ENCODE results near the gene STAT5B.
"Not testable (repeated sequence)": the region's sequence is repeated elsewhere in the genome, so short reads cannot be mapped to it uniquely, and the experiment has no call there.

Gene STAT5B

GRCh38 chr17:42243493-42243982, 32.7 kb downstream of the STAT5B start:
- no peak for TF ChIP-seq CTCF (IDR thresholded peaks at IDR 0.05; ENCODE audit: insufficient read depth, low read length, poor library complexity, severe bottlenecking)
- no peak for TF ChIP-seq EZH2phosphoT487 (conservative IDR thresholded peaks at IDR 0.05; ENCODE audit: low read length)
- Histone ChIP-seq H3K27me3 (ENCODE audit: low read length) (no peaks in the 10 kb centered on the region), H3K27ac (ENCODE audit: low read depth, low read length) (no peak overlapping the region), H3K4me2 (ENCODE audit: low read depth, low read length, poor library complexity, severe bottlenecking) (no peak overlapping the region), H2AFZ (ENCODE audit: low read depth, low read length, severe bottlenecking) (no peak overlapping the region), H4K20me1 (ENCODE audit: low read depth, low read length) (no peaks in the 10 kb centered on the region), H3K9me3 (ENCODE audit: insufficient read depth, low read length) (no peaks in the 10 kb centered on the region), H3K9ac (ENCODE audit: low read length) (no peak overlapping the region), H3K79me2 (ENCODE audit: insufficient read depth, low read length) (no peaks in the 10 kb centered on the region), H3K36me3 (ENCODE audit: low read length) (no peaks in the 10 kb centered on the region), H3K9me2 (replicated peaks; ENCODE audit: insufficient read depth, low read length) (no peaks in the 10 kb centered on the region), H3K4me3 (ENCODE audit: insufficient read depth, low read length, poor library complexity, severe bottlenecking) (no peak overlapping the region), H3F3A (ENCODE audit: insufficient read depth) (no peaks in the 10 kb centered on the region)

GRCh38 chr17:42241871-42242270, 34.3 kb downstream of the STAT5B start:
- H3K9me2 ChIP-seq (replicated peaks; ENCODE audit: insufficient read depth, low read length) = no peaks in the 10 kb centered on the region
- H3K4me2 ChIP-seq (ENCODE audit: low read depth, low read length, poor library complexity, severe bottlenecking) = no peak overlapping the region
- H3K9ac ChIP-seq (ENCODE audit: low read length) = no peak overlapping the region
- no peak overlapping the region for H3K4me3 ChIP-seq (ENCODE audit: insufficient read depth, low read length, poor library complexity, severe bottlenecking)
- no peaks in the 10 kb centered on the region for H3F3A ChIP-seq (ENCODE audit: insufficient read depth)
- H2AFZ ChIP-seq (ENCODE audit: low read depth, low read length, severe bottlenecking) = no peak overlapping the region
- H3K79me2 ChIP-seq (ENCODE audit: insufficient read depth, low read length) = no peaks in the 10 kb centered on the region
- no peaks in the 10 kb centered on the region for H3K36me3 ChIP-seq (ENCODE audit: low read length)
- H3K9me3 ChIP-seq (ENCODE audit: insufficient read depth, low read length) = no peaks in the 10 kb centered on the region
- no peaks in the 10 kb centered on the region for H4K20me1 ChIP-seq (ENCODE audit: low read depth, low read length)
- TF ChIP-seq EZH2phosphoT487 (conservative IDR thresholded peaks at IDR 0.05; ENCODE audit: low read length) (no peak), CTCF (IDR thresholded peaks at IDR 0.05; ENCODE audit: insufficient read depth, low read length, poor library complexity, severe bottlenecking) (no peak)
- no peaks in the 10 kb centered on the region for H3K27me3 ChIP-seq (ENCODE audit: low read length)
- H3K27ac ChIP-seq (ENCODE audit: low read depth, low read length) = no peak overlapping the region

- H3F3A ChIP-seq (ENCODE audit: insufficient read depth); H2AFZ ChIP-seq (ENCODE audit: low read depth, low read length, severe bottlenecking); H3K27me3 ChIP-seq (ENCODE audit: low read length); H3K79me2 ChIP-seq (ENCODE audit: insufficient read depth, low read length); H3K36me3 ChIP-seq (ENCODE audit: low read length); H4K20me1 ChIP-seq (ENCODE audit: low read depth, low read length); H3K9me3 ChIP-seq (ENCODE audit: insufficient read depth, low read length); H3K4me2 ChIP-seq (ENCODE audit: low read depth, low read length, poor library complexity, severe bottlenecking); H3K27ac ChIP-seq (ENCODE audit: low read depth, low read length); H3K4me3 ChIP-seq (ENCODE audit: insufficient read depth, low read length, poor library complexity, severe bottlenecking); H3K9me2 ChIP-seq (replicated peaks; ENCODE audit: insufficient read depth, low read length); H3K9ac ChIP-seq (ENCODE audit: low read length): not testable (repeated sequence)
Measured at GRCh38 chr17:42240863-42241262, 35.3 kb downstream of the STAT5B start.

- H3K9me3 ChIP-seq (ENCODE audit: insufficient read depth, low read length) = no peaks in the 10 kb centered on the region
- no peak overlapping the region for H2AFZ ChIP-seq (ENCODE audit: low read depth, low read length, severe bottlenecking)
- no peak overlapping the region for H3K9ac ChIP-seq (ENCODE audit: low read length)
- H3K9me2 ChIP-seq (replicated peaks; ENCODE audit: insufficient read depth, low read length) = no peaks in the 10 kb centered on the region
- no peaks in the 10 kb centered on the region for H4K20me1 ChIP-seq (ENCODE audit: low read depth, low read length)
- no peak overlapping the region for H3K4me3 ChIP-seq (ENCODE audit: insufficient read depth, low read length, poor library complexity, severe bottlenecking)
- H3K79me2 ChIP-seq (ENCODE audit: insufficient read depth, low read length) = no peaks in the 10 kb centered on the region
- no peaks in the 10 kb centered on the region for H3F3A ChIP-seq (ENCODE audit: insufficient read depth)
- no peaks in the 10 kb centered on the region for H3K36me3 ChIP-seq (ENCODE audit: low read length)
- no peak overlapping the region for H3K27ac ChIP-seq (ENCODE audit: low read depth, low read length)
- no peaks in the 10 kb centered on the region for H3K27me3 ChIP-seq (ENCODE audit: low read length)
- no peak overlapping the region for H3K4me2 ChIP-seq (ENCODE audit: low read depth, low read length, poor library complexity, severe bottlenecking)
- TF ChIP-seq EZH2phosphoT487 (conservative IDR thresholded peaks at IDR 0.05; ENCODE audit: low read length) (no peak), CTCF (IDR thresholded peaks at IDR 0.05; ENCODE audit: insufficient read depth, low read length, poor library complexity, severe bottlenecking) (no peak)
Measured at GRCh38 chr17:42240201-42240600, 36.0 kb downstream of the STAT5B start.

GRCh38 chr17:42239576-42239975, 36.6 kb downstream of the STAT5B start:
- not testable (repeated sequence) for H3K9me2 ChIP-seq (replicated peaks; ENCODE audit: insufficient read depth, low read length); H3F3A ChIP-seq (ENCODE audit: insufficient read depth); H3K36me3 ChIP-seq (ENCODE audit: low read length); H3K27me3 ChIP-seq (ENCODE audit: low read length); H4K20me1 ChIP-seq (ENCODE audit: low read depth, low read length); H3K79me2 ChIP-seq (ENCODE audit: insufficient read depth, low read length); H3K27ac ChIP-seq (ENCODE audit: low read depth, low read length); H3K4me3 ChIP-seq (ENCODE audit: insufficient read depth, low read length, poor library complexity, severe bottlenecking); H3K9me3 ChIP-seq (ENCODE audit: insufficient read depth, low read length); H2AFZ ChIP-seq (ENCODE audit: low read depth, low read length, severe bottlenecking); H3K9ac ChIP-seq (ENCODE audit: low read length); H3K4me2 ChIP-seq (ENCODE audit: low read depth, low read length, poor library complexity, severe bottlenecking)
